ENCODE data around the gene BSG.
"Not testable (repeated sequence)": the region's sequence is repeated elsewhere in the genome, so short reads cannot be mapped to it uniquely, and the experiment has no call there.

The BSG gene

GRCh38 chr19:572743-573518 is 535 bp downstream of the BSG start:
- no peak for DNase-seq (ENCODE audit: low read depth, low spot score)

- no peak for DNase-seq (ENCODE audit: low read depth, low spot score)
These were observed 1.1 kb downstream of the BSG start for GRCh38 chr19:573519-573825.

GRCh38 chr19:574658-575526 is 2.5 kb downstream of the BSG start:
- DNase-seq (ENCODE audit: low read depth, low spot score): no peak

GRCh38 chr19:575527-576506 is 3.4 kb downstream of the BSG start:
- DNase-seq (ENCODE audit: low read depth, low spot score): no peak

- DNase-seq (ENCODE audit: low read depth, low spot score): no peak
These were observed 4.5 kb downstream of the BSG start for GRCh38 chr19:576768-577438.

GRCh38 chr19:577439-578392 is 5.3 kb downstream of the BSG start:
- no peak for DNase-seq (ENCODE audit: low read depth, low spot score)

GRCh38 chr19:579111-579841 is 6.9 kb downstream of the BSG start:
- no peak for DNase-seq (ENCODE audit: low read depth, low spot score)

GRCh38 chr19:579842-580155 is 7.4 kb downstream of the BSG start:
- DNase-seq (ENCODE audit: low read depth, low spot score): no peak

- no peak for DNase-seq (ENCODE audit: low read depth, low spot score)
These were observed 8.0 kb downstream of the BSG start for GRCh38 chr19:580274-580835.

- no peak for DNase-seq (ENCODE audit: low read depth, low spot score)
These were observed 9.2 kb downstream of the BSG start for GRCh38 chr19:581399-582111.

- no peak for DNase-seq (ENCODE audit: low read depth, low spot score)
These were observed 10.3 kb downstream of the BSG start for GRCh38 chr19:582497-583197.

GRCh38 chr19:583198-583967 is 11.0 kb downstream of the BSG start:
- no peak for DNase-seq (ENCODE audit: low read depth, low spot score)

- DNase-seq (ENCODE audit: low read depth, low spot score): no peak
These were observed 11.5 kb downstream of the BSG start for GRCh38 chr19:583968-584239.

GRCh38 chr19:584240-585001 is 12.0 kb downstream of the BSG start:
- DNase-seq (ENCODE audit: low read depth, low spot score): no peak

GRCh38 chr19:585146-585545 is 12.8 kb downstream of the BSG start:
- not testable (repeated sequence) for DNase-seq (ENCODE audit: low read depth, low spot score)

GRCh38 chr19:585551-586110 is 13.2 kb downstream of the BSG start:
- no peak for DNase-seq (ENCODE audit: low read depth, low spot score)

Data from brain pericyte (primary cell).